OCI-LY7 (cell line): Measurements from ENCODE around the gene C1GALT1.

ENCODE experiments used
- EZH2phosphoT487 ChIP-seq: fragments of 200-600 bp; sonication (generic); IDR thresholded peaks from 2 replicates; pipeline ENCODE4 v1.6.1; 2018; ENCODE audit warnings: low read depth, borderline replicate concordance, mild to moderate bottlenecking, mixed run types, antibody characterized with exemption, low read length, moderate library complexity, mixed read lengths
- TF ChIP-seq, protein P1 (sequence below): fragments of 200-600 bp; sonication (generic); conservative IDR thresholded peaks from 2 replicates; pipeline ENCODE4 v1.5.1; 2014; ENCODE audit warnings: mild to moderate bottlenecking, antibody characterized with exemption, low read length, moderate library complexity, mixed read lengths

DNA sequence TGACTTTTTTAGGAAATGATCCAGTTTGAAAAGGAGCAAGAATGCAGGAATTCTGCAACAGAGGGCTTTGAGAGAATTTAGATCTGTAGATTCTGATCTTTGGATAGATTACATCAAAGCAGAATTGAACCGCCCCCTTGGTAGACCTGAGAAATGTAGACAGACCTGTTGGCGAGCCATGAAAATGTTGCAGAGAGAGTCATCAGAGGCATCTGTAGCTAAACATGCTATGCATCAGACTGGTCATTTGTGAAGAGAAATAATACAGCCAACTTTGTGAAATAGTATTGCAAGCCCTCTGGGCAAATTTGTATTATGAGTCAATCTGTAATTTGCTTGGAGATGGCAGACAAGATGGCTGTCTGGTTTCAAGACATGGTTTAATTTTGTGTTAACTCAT is 4.3 kb upstream of the C1GALT1 start:
- TF ChIP-seq, protein P1, sequence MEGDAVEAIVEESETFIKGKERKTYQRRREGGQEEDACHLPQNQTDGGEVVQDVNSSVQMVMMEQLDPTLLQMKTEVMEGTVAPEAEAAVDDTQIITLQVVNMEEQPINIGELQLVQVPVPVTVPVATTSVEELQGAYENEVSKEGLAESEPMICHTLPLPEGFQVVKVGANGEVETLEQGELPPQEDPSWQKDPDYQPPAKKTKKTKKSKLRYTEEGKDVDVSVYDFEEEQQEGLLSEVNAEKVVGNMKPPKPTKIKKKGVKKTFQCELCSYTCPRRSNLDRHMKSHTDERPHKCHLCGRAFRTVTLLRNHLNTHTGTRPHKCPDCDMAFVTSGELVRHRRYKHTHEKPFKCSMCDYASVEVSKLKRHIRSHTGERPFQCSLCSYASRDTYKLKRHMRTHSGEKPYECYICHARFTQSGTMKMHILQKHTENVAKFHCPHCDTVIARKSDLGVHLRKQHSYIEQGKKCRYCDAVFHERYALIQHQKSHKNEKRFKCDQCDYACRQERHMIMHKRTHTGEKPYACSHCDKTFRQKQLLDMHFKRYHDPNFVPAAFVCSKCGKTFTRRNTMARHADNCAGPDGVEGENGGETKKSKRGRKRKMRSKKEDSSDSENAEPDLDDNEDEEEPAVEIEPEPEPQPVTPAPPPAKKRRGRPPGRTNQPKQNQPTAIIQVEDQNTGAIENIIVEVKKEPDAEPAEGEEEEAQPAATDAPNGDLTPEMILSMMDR = no peak
- TF ChIP-seq EZH2phosphoT487 = no peak
